ENCODE measurements around the gene R3HDM2.

- TF ChIP-seq POLR2A (IDR thresholded peaks at IDR 0.05; ENCODE audit: borderline replicate concordance, extremely low read depth, insufficient read depth, insufficient read length) (no peak), POLR2AphosphoS5 (IDR thresholded peaks at IDR 0.05; ENCODE audit: low read depth, low read length) (no peak), CTCF (IDR thresholded peaks at IDR 0.05 in 2 of 3, conservative IDR thresholded peaks at IDR 0.05 in 1 of 3; ENCODE audit: borderline replicate concordance in 1 of 3, insufficient read depth in 1 of 3, low read depth in 2 of 3, low read length in 2 of 3) (no peak), YY1 (IDR thresholded peaks at IDR 0.05; ENCODE audit: extremely low read depth, insufficient replicate concordance, low read depth, low read length) (no peak), MAX (IDR thresholded peaks at IDR 0.05) (no peak), SIN3A (IDR thresholded peaks at IDR 0.05; ENCODE audit: low read depth) (no peak), ZNF274 (IDR thresholded peaks at IDR 0.05; ENCODE audit: low read depth, low read length) (no peak), CBX3 (IDR thresholded peaks at IDR 0.05; ENCODE audit: low read depth) (no peak), REST (IDR thresholded peaks at IDR 0.05; ENCODE audit: low read depth) (no peak)
These were observed 23.3 kb upstream of the R3HDM2 start for GRCh38 chr12:57454213-57454565.

Measured in HCT116 (cell line).